IPS DF 6.9 (cell line): ENCODE results near the gene GPC1.

Experiments used
- DNase-seq: peaks from one replicate; pipeline ENCODE4 v3.0.0-alpha.2; 2013; ENCODE audit warnings: low read depth, low spot score
- H3K27ac ChIP-seq: one replicate; pipeline ENCODE4 v1.5.1; 2013; ENCODE audit warnings: low read length, control low read depth
- H3K27me3 ChIP-seq: 2 replicates; pipeline ENCODE4 v1.6.1; 2013; ENCODE audit warnings: mild to moderate bottlenecking, low read length; ENCODE audit not compliant: control insufficient read depth, insufficient read depth
- H3K36me3 ChIP-seq: 2 replicates; pipeline ENCODE4 v1.6.1; 2013; ENCODE audit warnings: low read length; ENCODE audit not compliant: control insufficient read depth, insufficient read depth
- H3K4me1 ChIP-seq: 2 replicates; pipeline ENCODE4 v1.6.1; 2013; ENCODE audit warnings: low read length; ENCODE audit not compliant: control insufficient read depth, insufficient read depth
- H3K4me3 ChIP-seq: 2 replicates; pipeline ENCODE4 v1.5.1; 2013; ENCODE audit warnings: mild to moderate bottlenecking, low read length
- H3K9me3 ChIP-seq: 2 replicates; pipeline ENCODE4 v1.6.1; 2013; ENCODE audit warnings: low read length, inconsistent platforms; ENCODE audit not compliant: control insufficient read depth, insufficient read depth
- WGBS: extraction: QIAGEN DNeasy Blood & Tissue Kit; methylation state at CpG from one replicate; pipeline ENCODE4 v1.1.7; 2013; ENCODE audit warnings: mixed read lengths, missing lambda C conversion rate; ENCODE audit not compliant: insufficient read length, insufficient coverage; 5-methylcytosine and 5-hydroxymethylcytosine counted together

The GPC1 gene

GRCh38 chr2:240510513-240511210 lies 75.2 kb downstream of the GPC1 start:
- H3K36me3 ChIP-seq: no peaks in the 10 kb centered on the region
- no peak for DNase-seq
- no CpG with 5 or more reads among the region's 12 CpGs for WGBS
- no peak overlapping the region for H3K4me3 ChIP-seq
- no peaks in the 10 kb centered on the region for H3K4me1 ChIP-seq
- no peak overlapping the region for H3K27ac ChIP-seq
- no peaks in the 10 kb centered on the region for H3K27me3 ChIP-seq
- no peaks in the 10 kb centered on the region for H3K9me3 ChIP-seq

GRCh38 chr2:240511351-240512108 lies 76.1 kb downstream of the GPC1 start:
- Histone ChIP-seq H3K4me1 (no peaks in the 10 kb centered on the region), H3K27ac (no peak overlapping the region), H3K4me3 (no peak overlapping the region), H3K27me3 (no peaks in the 10 kb centered on the region), H3K9me3 (no peaks in the 10 kb centered on the region), H3K36me3 (no peaks in the 10 kb centered on the region)
- no CpG with 5 or more reads among the region's 31 CpGs for WGBS
- DNase-seq: no peak

GRCh38 chr2:240512109-240512485 lies 76.6 kb downstream of the GPC1 start:
- H3K4me1 ChIP-seq: no peaks in the 10 kb centered on the region
- DNase-seq: no peak
- WGBS: no CpG with 5 or more reads among the region's 11 CpGs
- no peak overlapping the region for H3K4me3 ChIP-seq
- H3K36me3 ChIP-seq: no peaks in the 10 kb centered on the region
- no peaks in the 10 kb centered on the region for H3K9me3 ChIP-seq
- no peak overlapping the region for H3K27ac ChIP-seq
- H3K27me3 ChIP-seq: no peaks in the 10 kb centered on the region

DNA sequence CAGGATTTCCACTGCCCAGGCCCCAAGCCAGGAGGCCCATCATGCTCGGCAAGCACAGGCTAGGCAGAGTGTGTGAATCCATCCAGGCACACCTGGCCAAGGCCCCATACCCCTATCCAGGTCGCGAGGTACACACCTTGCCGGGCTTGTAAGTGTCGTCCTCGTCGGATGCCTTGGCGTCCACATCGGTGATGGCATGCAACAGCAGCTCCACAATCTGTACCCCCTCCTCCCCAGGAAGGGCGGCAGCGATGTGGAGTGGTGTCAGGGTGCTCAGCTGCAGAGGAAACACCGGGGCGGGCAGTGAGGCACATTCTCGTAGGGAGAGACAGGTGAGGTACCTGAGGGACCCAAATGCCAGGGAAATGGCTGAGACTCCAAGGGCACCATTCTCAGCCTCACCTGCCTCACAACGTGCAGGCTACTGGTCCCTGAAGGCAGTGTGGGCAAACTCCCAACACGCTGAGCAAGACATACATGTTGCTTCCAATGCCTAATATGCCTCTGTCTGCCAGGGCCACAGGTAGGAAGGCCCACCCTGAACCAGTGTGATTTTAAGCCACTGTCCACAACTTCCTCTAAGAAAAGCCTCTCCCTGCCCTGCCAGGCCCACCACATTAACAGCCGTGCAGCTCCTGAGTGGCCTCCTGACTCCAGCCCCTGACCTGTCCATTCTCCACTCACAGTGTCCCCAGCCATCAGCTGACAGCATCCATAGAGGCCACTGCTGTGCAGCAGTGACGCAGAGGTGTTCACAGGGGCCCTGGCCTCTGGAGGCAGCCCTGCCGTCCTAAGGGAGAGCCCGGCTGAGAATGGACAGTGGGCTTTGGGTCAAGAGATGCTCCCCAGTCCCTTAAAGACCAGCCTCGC lies 77.4 kb downstream of the GPC1 start:
- no peaks in the 10 kb centered on the region for H3K9me3 ChIP-seq
- DNase-seq: no peak
- H3K27ac ChIP-seq: no peak overlapping the region
- H3K4me1 ChIP-seq: no peaks in the 10 kb centered on the region
- H3K27me3 ChIP-seq: no peaks in the 10 kb centered on the region
- WGBS: no CpG with 5 or more reads among the region's 21 CpGs
- no peak overlapping the region for H3K4me3 ChIP-seq
- H3K36me3 ChIP-seq: no peaks in the 10 kb centered on the region

DNA sequence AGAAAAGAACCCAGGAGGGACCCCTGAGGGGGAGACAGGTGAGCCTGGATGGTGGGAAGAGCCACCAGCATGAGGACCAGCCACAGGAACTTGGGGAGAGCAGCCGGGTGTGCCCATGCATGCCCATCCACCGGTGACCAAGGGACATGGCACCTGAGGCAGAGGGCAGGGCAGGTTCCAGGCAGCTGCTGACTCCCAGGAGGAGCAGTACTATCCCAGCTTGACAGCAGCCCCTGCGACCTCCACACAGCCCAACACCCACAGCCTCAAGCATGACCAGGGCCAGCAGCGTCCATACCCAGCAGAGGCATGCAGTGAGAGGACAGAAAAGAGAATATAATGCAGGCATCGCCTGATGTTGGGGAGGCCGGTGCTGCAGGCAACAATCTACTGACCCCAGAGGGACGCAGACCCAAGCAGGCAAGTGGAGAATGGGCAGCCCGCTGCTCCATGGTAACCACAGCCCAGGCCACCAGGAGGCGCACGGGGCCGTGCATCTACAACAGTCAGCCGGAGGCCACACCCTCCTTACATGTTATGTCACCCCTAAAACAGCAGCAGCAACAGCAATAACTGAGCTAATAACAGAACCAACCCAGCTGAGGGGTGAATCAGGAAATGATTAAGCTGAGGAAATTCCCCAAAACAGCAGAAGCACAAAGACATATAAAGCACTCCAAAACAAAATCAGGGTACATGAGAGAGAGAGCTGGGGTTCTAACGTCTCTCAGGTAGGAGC lies 78.3 kb downstream of the GPC1 start:
- Histone ChIP-seq H3K27me3 (no peaks in the 10 kb centered on the region), H3K36me3 (no peaks in the 10 kb centered on the region), H3K4me3 (no peak overlapping the region), H3K9me3 (no peaks in the 10 kb centered on the region), H3K27ac (no peak overlapping the region), H3K4me1 (no peaks in the 10 kb centered on the region)
- DNase-seq: peak; percentile 50
- no CpG with 5 or more reads among the region's 13 CpGs for WGBS

DNA sequence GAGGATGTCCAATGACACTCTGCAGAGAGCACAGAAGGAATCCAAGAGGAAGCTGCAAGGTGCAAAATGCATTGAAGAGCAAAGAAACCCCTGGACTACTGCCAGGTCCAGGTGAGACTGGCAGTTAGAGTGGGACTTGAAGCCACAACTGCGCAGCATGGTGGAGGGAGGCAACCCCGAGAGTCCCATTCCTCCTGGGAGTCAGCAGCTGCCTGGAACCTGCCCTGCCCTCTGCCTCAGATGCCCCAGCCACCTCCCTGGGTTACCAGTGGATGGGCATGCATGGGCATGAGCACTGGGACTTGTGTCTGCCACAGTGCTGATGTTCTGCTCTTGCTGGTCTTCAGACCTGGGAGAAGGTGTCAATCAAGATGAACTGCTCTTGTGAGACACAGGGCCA lies 79.2 kb downstream of the GPC1 start:
- H3K27me3 ChIP-seq: no peaks in the 10 kb centered on the region; the same call in 1 of the 2 replicates
- no peaks in the 10 kb centered on the region for H3K9me3 ChIP-seq
- H3K4me1 ChIP-seq: no peaks in the 10 kb centered on the region
- WGBS: no CpG with 5 or more reads among the region's 2 CpGs
- H3K27ac ChIP-seq: no peak overlapping the region
- no peak for DNase-seq
- H3K4me3 ChIP-seq: no peak overlapping the region
- H3K36me3 ChIP-seq: no peaks in the 10 kb centered on the region

- WGBS: no CpG with 5 or more reads among the region's 4 CpGs
- H3K27ac ChIP-seq: no peak overlapping the region
- no peak for DNase-seq
- H3K4me3 ChIP-seq: no peak overlapping the region
- H3K4me1 ChIP-seq: peaks cover 5% of the 10 kb centered on the region
- H3K27me3 ChIP-seq: no peaks in the 10 kb centered on the region; the same call in 1 of the 2 replicates
- no peaks in the 10 kb centered on the region for H3K9me3 ChIP-seq
- H3K36me3 ChIP-seq: no peaks in the 10 kb centered on the region
Measured at GRCh38 chr2:240517342-240517741, 81.9 kb downstream of the GPC1 start.
